GM18907 (cell line): Measurements from ENCODE around the gene PCOLCE2.
A peak's percentile ranks its signal among the peaks of the same experiment; 100 is the strongest.

Experiments
- ATAC-seq: cut with Tn5 transposase; IDR thresholded peaks from one replicate; pipeline ENCODE4 v1.9.1; 2021; ENCODE audit warnings: mild to moderate bottlenecking, moderate library complexity; ENCODE audit not compliant: unreplicated experiment

PCOLCE2 gene, protein sequence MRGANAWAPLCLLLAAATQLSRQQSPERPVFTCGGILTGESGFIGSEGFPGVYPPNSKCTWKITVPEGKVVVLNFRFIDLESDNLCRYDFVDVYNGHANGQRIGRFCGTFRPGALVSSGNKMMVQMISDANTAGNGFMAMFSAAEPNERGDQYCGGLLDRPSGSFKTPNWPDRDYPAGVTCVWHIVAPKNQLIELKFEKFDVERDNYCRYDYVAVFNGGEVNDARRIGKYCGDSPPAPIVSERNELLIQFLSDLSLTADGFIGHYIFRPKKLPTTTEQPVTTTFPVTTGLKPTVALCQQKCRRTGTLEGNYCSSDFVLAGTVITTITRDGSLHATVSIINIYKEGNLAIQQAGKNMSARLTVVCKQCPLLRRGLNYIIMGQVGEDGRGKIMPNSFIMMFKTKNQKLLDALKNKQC

DNA sequence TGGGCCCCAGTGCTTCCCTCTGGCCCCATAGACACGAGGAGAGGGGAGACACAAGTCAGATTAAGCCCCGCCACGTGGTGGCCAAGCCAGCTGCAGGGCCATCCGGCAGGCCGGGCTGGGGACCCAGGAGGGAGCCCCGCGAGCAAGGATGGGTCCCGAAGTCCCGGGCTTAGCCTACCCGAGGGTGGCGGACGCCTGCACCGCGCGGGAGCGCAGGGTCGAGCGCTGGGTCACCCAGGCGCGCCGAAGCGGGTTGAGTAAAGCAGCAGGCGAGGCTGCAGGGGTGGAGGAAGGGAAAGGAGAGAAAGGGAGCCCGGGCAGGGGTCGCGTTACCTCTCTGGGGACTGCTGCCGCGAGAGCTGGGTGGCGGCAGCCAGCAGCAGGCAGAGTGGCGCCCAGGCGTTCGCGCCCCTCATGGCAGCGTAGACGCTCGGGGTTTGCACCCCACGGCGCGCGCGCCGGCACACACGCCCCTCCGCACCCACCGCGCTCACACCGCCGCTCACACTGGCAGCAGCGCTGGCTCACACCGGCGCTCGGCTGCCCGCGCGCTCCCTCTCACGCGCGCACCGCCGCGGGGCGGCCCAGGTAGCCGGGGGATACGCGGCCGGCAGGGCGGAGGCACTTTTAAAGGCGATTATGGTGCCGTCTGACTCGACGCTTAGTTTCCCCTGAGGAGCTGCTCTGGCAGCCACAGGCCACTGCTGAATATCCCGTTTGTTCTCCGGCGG is at the start of gene PCOLCE2:
Gene PCOLCE2 (minus strand): TSS at position 603 of the 731 bp plus-strand sequence. CDS start 187 bp downstream, at position 416.
- ATAC-seq = peak; percentile 61

DNA sequence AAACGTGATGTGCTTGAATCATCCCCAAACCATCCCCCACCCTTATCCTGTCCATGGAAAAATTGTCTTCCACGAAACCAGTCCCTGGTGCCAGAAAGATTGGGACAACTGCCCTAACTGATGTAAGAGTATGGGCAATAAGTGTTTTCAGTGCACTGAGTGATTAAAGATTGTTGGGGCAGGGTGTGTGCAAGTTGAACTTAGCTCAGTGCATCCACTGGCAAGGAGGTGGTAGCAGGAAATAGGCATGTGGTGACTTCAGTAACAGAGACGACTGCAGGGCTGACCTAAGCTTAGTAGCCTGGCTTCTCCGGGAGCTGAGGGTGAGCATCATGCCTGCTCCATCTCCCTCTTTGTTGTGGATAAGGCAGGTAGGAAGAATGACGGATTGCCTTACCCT is 47.1 kb upstream of the PCOLCE2 start:
- no peak for ATAC-seq

DNA sequence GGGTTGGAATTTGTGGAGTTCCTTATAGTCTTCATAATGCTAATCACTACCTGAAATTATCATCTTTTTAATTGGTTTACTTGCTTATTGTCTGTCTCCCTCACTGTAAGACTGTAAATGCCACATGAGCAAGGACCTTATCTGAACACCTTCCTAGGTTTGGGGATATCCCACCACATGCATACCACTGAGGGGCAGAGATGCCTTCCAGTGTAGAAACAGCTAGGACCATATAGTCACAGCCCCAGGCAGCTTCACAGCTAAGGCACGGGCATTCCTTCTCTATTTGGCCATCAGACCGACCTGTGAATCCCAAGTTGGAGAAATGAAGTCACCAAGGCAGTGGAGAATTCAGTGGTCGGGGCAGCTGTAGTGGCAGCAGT is 46.0 kb upstream of the PCOLCE2 start:
- no peak for ATAC-seq

DNA sequence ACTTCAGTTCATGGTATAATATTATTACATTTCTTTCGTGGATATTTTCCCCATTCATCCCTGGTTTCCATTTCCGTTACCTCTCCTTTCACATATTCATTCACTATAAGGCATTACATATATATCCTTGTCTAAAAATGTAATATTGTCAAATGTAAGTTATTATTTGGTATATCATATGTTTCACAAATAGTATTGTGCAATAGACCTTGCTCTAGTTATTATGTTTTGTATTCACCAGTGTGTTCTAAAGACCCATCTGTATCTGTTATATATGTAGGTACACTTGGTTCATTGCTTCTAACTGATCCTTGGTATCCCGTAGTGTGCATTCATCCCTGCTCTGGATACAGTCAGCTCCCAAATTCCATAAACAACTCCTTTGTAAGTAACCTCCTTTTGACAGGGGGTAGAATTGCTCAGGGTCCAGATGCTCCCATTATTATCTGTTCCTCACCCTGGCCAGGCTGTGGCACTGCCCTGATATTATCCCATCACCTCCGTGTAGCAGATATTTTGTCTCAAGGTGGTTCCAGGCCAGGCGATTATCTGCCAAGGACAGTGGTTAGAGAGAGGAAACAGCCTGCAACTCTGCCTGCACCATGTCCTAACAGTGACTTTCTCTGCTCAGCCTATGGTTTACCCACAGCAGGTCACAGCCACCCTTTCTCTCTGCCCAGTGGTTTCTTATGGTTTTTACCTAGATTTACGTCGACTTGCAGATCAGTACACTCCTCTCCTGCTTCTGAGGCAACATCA is 45.4 kb upstream of the PCOLCE2 start:
- no peak for ATAC-seq

DNA sequence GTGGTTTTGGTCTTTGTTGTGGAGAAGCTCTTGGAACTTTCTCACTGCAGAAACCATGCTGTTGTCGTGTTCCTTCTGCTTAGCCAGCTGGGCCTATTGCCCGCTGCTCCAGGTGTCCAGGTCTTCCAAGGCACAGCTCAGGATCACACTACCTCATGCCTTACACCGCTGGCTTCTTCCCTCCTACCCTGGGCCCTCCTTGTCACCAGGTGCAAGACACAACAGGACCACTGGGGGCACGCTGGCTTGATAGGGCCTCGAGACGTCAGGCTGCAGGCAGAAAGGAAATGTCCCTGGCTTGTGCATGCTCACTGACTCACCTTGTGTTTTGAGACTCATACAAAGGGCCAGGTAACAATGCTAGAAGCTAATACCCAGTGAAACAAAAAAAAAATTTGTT is 42.3 kb upstream of the PCOLCE2 start:
- ATAC-seq = no peak

DNA sequence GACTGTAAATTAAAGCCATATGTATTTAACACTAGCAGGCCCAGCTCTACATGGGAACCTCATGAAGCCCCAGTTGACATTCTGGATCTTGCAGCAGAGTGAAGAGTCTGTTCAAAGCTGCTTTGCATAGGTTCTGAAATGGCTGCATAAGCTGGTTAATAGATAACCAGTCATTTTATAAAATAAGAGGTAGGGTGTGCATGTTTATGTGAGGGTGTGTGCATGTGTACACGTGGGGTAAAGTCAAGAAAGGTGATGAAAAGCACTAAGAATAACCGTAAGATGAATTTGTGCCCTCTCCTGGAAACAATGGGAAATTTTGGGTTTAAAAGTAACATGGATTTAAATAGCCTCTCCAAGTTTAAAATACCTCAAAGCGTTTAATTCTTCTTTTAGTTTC is 41.6 kb upstream of the PCOLCE2 start:
- ATAC-seq = no peak

DNA sequence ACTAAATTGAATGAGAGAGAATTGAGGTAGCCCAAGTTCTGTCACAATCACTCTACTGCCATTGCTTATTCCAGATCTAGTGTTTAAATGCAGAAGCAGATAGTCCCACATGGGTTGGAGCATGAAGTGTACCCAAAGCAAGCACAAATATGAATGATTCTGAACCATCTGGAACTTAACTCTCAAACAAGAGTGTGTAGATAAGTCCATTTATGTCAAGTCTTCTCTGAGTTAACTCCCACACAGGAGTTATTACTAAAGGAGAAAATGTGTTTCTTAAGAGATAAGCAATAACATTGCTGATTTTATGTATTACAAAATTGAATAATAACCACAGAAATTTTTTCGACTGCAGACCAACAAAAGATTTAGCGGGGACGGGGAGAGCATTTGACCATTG is 41.0 kb upstream of the PCOLCE2 start:
- ATAC-seq = no peak

DNA sequence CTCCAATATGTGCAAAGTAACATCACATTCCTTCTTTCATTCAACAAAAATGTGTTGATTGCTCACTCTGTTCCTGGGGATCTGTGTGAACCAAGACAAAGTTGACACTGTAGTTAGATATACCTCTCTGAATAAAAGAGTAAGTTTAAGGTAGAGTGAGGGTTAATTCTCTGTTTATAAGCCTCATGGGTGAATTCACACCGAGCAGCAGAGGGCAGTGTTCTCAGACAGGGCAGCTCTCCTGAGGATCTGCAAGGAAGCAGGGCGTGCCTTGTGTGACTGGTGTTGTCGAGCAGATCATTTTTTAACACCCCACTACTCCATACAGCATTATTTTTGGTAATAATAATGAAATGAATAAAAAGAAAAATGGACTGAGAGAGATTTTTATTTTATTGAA is 40.2 kb upstream of the PCOLCE2 start:
- ATAC-seq = peak; percentile 58

DNA sequence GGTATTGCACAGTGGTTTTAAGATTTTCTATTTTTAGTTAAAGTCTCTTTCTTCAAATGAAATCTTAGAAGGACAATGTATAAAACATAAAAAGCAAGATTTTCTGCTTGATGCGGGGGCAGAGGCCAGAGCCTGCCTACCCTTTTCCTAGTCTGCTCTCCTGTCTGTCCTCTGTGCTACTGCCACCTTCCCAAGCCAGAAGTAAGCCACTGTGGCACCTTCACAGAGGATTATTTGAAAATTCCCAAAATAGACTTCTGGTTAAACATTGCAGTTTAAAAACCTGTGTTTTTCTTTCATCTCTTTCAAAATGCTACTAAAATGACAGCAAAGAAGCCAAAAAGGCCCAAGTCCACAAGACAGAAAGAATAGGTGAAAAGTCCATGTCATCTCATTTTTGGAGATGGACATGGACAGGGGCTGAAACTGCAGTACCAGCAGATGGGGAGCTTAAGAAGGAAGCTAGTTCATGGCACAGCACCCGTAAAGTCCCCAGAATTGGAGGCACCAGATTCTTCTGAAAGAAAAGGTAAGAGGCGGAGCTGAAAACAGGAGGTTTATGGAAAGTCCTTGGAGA is 37.6 kb upstream of the PCOLCE2 start:
- ATAC-seq = no peak

DNA sequence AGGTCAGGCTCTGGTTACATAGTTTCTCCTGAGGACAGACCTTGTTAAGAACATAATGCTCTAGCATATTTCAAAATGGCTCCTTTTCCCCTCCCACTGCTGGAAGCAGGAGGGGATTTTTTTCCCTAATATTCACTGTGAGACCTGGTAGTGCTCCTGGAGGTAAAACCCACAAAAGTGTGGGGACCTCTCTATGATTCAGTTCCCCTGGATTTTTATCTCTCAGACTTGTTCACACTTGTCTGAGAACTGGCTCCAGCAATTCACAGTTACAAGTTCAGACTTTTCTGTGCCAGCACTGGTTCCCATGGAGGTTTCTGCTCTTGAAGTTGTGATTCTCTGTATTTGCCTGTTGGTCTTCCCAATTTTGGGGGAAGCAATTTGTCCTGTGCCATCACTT is 36.3 kb upstream of the PCOLCE2 start:
- no peak for ATAC-seq

DNA sequence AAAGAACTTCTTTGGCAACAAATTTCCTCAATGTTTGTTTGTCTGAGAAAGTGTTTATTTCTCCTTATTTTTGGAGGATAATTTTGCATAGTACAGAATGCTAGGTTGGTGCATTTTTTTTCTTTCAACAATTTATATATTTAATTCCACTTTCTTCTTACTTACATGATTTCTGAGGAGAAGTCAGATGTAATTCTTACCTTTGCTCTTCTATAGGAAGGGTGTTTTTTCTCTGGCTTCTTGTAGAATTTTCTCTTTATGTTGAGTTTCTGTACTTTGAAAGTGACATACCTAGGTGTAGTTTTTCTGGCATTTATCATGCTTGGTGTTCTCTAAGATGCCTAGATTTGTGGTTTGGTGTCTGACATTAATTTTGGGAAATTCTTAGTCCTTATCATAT is 34.8 kb upstream of the PCOLCE2 start:
- no peak for ATAC-seq

DNA sequence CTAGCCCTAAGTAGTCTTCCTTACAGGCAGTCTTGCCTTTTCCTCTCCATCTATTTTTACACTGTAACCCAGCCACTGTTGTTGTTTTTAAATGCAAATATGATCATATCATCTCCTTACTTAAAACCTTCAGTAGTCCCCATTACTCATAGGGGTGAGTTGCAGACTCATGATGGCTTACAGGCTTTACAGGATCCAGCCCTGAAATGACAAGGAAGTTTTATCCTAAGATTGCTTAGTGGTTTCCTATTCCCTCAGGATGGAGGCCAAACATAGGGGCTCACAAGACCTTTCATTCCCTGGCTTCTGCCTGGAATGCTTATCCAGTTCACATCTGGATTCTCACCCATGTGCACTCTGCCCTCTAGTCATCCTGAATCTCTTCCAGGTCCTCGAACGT is 27.7 kb upstream of the PCOLCE2 start:
- ATAC-seq = no peak

DNA sequence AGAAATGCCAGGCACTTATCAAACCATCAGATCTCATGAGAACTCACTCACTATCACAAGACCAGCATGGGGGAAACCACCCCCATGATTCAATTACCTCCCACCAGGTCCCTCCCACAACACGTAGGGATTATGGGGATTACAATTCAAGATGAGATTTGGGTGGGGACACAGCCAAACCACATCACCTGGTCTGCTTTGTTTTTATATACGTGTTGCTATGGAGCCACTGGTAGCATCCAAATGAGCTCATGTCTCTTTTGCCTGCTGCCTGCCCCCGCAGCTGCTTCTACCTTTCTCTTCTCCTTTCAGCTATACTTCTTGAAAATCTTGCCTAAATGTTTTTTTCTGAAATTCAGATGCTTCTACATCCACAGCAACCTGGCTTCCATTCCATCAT is 26.8 kb upstream of the PCOLCE2 start:
- no peak for ATAC-seq

DNA sequence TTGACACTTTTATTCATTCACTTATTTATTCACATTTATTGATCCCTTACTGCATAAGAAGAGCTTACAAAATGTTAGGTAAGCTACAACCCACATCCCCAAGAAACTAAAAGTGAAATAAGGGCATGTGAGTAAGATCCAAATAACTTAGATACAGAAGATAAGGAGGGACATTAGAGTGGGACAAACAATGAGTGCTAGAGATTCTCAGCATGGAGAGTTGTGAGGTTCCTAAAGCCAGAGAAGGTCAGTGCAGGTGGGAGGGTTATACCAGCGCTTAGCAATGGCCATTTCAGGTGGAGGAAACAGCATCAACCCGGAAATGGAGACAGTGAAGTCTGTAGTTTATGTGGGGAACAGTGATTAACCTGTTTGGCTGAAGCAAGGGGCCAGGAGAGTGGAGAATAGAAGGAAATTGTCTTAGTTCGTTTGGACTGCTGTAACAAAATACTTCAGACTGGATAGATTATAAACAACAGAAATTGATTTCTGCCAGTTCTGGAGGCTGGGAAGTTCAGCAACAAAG is 25.5 kb upstream of the PCOLCE2 start:
- no peak for ATAC-seq

DNA sequence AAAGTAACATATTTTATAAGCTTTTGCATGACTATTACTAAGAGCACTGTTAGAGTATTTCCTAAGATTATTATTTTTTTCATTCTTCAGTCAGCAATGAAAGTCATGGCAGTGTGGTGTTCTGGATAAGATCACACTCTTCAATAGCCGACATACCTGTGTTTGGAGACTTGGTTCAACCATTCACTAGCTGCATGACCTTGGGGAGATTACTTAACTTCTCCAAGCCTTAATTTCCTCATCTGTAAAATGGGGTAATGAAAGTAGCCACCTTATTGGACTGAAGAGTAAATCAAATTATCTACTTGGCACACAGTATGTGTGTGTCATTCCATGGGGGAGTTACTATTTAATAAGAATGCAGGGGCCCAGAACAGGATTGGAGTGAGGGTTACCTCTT is 24.5 kb upstream of the PCOLCE2 start:
- ATAC-seq = no peak

DNA sequence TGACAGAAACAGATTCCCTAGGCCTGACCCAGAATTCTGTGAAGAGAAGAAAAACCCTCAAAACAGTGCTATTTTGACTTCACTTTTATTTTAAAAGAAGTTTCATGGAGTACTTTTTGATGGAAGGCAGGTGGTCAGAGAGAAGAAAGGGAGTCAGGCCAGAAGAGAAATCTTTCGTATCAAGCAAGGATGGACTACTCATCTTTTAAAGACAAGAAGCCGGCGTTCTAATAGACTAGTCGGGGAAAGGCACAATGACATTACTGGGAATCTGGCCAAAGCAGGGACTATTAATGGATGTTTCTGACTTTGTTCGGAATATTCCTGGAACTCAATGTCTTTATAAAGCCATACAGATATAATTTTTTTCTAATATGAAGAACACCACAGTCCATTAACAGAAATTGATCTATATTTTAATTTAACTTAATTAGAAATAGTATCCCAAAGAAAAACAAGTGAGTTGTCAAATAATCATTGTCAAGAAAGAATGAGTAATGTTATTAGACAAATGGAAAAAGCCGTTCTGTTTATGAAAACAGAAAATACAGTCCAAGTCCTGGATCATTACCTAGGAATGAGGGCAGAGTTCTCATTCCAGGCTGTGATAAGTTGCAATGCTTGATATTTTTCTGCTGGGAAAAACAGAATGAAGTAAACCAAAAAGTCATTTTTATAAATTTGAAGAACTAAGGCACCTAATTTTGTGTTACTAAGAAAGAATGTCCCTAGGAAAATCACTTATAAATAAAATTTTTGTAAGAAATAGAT is 23.7 kb upstream of the PCOLCE2 start:
- ATAC-seq = no peak

DNA sequence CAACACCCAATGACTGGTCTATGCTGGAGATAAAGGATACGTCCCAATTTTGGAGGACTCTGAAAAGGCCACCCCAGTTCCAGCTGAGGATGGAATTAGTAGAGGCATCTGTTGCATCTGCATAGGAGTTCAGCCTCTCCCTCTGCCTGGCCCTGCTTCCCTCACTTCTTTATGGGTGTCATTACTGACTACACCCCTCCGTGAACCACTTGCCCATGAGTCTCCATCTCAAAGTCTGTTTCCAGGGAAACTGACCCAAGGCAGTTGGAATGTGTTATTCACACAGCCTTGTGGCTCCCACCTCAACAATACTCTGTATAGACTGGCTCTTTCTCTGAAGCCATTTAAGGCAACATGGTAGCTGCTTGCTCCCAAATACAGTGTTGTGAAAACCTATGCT is 21.4 kb upstream of the PCOLCE2 start:
- ATAC-seq = no peak

DNA sequence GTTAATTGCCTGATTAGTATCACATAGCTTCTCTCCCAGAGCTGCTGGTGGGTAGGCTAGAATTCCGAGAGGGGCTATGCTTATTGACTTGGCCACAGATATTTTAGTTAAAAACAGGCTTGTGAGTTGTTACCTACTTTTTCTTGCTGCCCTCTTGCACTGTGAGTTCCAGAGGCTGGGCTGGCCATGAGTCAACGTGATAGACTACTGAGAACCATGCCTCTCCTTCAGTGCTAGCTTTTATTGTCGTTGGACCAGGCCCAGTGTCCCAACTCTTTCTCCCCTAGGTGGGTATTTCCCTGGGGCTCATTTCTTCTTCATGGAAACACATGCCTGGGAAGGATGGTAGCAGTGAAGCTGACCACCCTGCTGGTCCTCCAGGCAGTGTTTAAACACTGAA is 20.4 kb upstream of the PCOLCE2 start:
- ATAC-seq = no peak

DNA sequence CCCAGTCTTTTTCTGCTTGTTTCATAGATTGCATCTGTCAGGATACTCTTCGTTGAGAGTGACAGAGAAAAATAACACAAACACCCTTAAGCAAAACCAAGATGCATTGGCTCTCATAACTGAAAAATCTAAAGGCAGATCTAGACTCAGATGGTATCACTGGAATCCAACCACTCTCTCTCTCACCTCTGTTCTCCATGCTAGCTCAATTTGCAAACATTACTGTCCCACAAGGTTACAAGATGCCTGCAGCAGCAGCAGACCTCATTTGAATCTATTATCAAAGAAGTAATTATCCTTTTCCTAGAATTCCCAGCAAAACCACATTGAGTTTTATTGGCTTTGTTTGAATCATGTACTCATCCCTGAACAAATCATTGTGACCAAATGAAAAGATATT is 19.1 kb upstream of the PCOLCE2 start:
- no peak for ATAC-seq
